Measurements from ENCODE around the gene PGPEP1. TPM values are rescaled to one million over a fixed set of nuclear protein-coding genes. Genes with fewer than 3 reads are reported as not detected.

Gene PGPEP1
- total RNA-seq, 1 donor from 2014 or later, result 5.6 TPM

DNA sequence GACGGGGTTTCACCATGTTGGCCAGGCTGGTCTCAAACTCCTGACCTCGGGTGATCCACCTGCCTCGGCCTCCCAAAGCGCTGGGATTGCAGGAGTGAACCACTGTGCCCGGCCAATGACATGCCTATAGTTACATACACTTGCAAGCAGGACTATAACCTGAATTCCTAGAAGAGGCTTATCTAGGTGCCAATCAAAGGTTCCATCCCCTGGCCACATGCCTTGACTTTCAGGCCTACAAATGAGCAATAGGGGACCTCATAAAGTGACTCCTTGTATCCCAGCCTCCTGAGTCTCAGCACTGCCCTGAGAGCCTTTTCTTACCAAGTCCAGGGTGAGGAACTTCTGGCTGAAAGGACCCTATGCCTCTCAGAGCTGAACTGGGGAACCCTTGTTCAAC, 13.6 kb upstream of the PGPEP1 start:
- TF ChIP-seq, protein P1, sequence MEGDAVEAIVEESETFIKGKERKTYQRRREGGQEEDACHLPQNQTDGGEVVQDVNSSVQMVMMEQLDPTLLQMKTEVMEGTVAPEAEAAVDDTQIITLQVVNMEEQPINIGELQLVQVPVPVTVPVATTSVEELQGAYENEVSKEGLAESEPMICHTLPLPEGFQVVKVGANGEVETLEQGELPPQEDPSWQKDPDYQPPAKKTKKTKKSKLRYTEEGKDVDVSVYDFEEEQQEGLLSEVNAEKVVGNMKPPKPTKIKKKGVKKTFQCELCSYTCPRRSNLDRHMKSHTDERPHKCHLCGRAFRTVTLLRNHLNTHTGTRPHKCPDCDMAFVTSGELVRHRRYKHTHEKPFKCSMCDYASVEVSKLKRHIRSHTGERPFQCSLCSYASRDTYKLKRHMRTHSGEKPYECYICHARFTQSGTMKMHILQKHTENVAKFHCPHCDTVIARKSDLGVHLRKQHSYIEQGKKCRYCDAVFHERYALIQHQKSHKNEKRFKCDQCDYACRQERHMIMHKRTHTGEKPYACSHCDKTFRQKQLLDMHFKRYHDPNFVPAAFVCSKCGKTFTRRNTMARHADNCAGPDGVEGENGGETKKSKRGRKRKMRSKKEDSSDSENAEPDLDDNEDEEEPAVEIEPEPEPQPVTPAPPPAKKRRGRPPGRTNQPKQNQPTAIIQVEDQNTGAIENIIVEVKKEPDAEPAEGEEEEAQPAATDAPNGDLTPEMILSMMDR (IDR thresholded peaks at IDR 0.05), result no peak
- POLR2A ChIA-PET, result interaction anchor here (21.9 kb wide), 1 partner anchor 49 kb away, joined by 857 read pairs; the partner anchor contains the start of genes IQCN and JUND
- CTCF ChIA-PET, result interaction anchor here (1.0 to 10.0 kb wide), 5 partner anchors 34 to 72 kb away, joined by 3 to 238 read pairs (median 5); partner anchors contain the start of gene JUND
- ATAC-seq (ENCODE audit: low read depth) (no peak), DNase-seq (no peak)
- H3K4me1 Mint-ChIP-seq, result peaks cover 26% of the 10 kb centered on the region
- intact Hi-C loops (cut with micrococcal nuclease), result no loop called here
- H3K27me3 Mint-ChIP-seq, result peaks cover 6% of the 10 kb centered on the region
- no peaks in the 10 kb centered on the region for H3K9me3 Mint-ChIP-seq
- H3K27ac Mint-ChIP-seq, result no peak overlapping the region
- no peak overlapping the region for H3K4me3 Mint-ChIP-seq
- no peaks in the 10 kb centered on the region for H3K36me3 Mint-ChIP-seq (ENCODE audit: low read depth)

DNA sequence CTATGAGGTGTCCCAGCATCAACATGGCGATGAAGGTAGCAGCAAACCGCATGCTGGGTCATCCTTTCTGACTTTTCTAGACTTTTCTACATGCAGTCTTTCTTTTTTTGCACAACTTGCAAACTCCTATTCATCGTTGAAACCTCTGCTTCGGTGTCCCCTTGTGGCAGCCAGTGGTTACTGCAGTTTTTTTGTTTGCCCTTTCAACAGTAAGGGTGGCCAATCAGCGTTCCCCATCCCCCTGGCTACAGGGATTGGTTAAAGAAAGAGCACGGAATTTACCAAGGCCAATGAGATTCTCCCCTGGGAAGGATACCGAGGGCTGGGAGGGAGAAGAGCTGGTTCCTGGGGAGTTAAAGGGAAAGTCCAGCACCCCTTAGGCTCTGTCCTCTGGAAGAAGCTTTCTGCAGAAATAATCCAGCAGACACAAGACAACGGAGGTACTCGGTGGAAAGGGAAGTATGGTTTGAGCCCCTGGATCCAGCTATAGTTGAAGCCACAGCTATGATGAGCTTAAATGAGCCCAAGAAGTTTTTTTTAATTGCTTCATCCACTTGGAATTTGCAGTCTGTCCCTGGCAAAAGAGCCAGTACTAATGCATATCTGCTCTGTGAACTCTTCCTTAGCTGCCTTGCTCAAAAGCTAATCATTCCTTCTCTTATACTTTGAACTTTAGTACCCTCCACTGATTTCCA, 11.9 kb upstream of the PGPEP1 start:
- H3K27ac Mint-ChIP-seq, result peak overlapping the region; percentile 20
- H3K9me3 Mint-ChIP-seq, result no peaks in the 10 kb centered on the region
- TF ChIP-seq, protein P1 (IDR thresholded peaks at IDR 0.05), result peak; percentile 53
- ChIA-PET CTCF (interaction anchor here (0.7 to 10.0 kb wide), 16 partner anchors 10 to 458 kb away, joined by 3 to 238 read pairs (median 6); partner anchors contain the start of genes IQCN, JUND, MPV17L2 and SSBP4), POLR2A (interaction anchor here (0.5 to 21.9 kb wide), 13 partner anchors 9 to 1102 kb away, joined by 3 to 857 read pairs (median 5); partner anchors contain the start of genes IQCN and JUND)
- DNase-seq (peak; percentile 56), ATAC-seq (ENCODE audit: low read depth) (peak; percentile 98)
- H3K27me3 Mint-ChIP-seq, result peaks cover 8% of the 10 kb centered on the region
- intact Hi-C loops (cut with micrococcal nuclease), result loop anchor here (1.0 to 2.0 kb wide), 4 partner anchors 49 to 212 kb away; no protein-coding TSS in a partner anchor
- peak overlapping the region; percentile 56 for H3K4me3 Mint-ChIP-seq
- H3K36me3 Mint-ChIP-seq (ENCODE audit: low read depth), result no peaks in the 10 kb centered on the region
- peaks cover 14% of the 10 kb centered on the region for H3K4me1 Mint-ChIP-seq

DNA sequence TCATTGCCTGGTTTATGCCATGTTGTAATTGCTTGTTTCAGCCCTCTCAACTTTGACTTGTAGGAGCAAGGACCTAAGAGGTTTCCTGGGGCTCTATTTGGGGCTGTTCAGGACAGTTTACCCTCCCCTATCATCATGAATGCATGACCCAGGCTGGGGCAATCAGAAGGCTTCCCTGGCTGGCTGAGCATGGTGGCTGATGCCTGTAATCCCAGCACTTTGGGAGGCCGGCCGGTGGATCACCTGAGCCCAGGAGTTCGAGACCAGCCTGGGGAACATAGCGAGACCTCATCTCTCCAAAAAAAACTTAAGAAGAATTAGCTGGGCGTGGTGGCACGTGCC, 11.4 kb upstream of the PGPEP1 start:
- CTCF ChIA-PET, result interaction anchor here (0.7 to 10.0 kb wide), 17 partner anchors 10 to 459 kb away, joined by 3 to 238 read pairs (median 6); partner anchors contain the start of genes IQCN, JUND, MPV17L2 and SSBP4
- Mint-ChIP-seq H3K4me1 (peaks cover 9% of the 10 kb centered on the region), H3K27ac (no peak overlapping the region), H3K36me3 (ENCODE audit: low read depth) (no peaks in the 10 kb centered on the region), H3K27me3 (peaks cover 9% of the 10 kb centered on the region), H3K4me3 (no peak overlapping the region), H3K9me3 (no peaks in the 10 kb centered on the region)
- TF ChIP-seq, protein P1 (IDR thresholded peaks at IDR 0.05), result no peak
- DNase-seq, result no peak
- POLR2A ChIA-PET, result interaction anchor here (0.7 to 21.9 kb wide), 11 partner anchors 9 to 315 kb away, joined by 3 to 857 read pairs (median 5); partner anchors contain the start of genes IQCN and JUND
- ATAC-seq (ENCODE audit: low read depth), result no peak
- intact Hi-C loops (cut with micrococcal nuclease), result loop anchor here (2.0 kb wide), 1 partner anchor 212 kb away; no protein-coding TSS in a partner anchor

DNA sequence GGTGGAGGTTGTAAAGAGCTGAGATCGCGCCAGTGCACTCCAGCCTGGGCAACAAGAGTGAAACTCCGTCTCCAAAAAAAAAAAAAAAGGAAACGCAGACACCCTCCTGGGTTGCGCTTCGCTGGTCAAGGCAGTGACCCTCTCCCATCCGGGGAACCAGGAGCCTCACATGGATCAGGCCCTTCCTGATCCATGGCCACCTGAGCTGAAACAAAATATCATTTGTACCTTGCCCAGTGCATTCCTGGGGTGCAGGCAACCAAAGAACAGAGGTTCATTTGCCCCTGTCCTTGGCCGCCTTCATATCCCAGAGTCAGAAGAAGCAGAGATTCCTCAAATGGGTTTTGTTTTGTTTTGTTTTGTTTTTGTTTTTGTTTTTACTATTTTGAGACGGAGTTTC, 9.5 kb upstream of the PGPEP1 start:
- H3K4me3 Mint-ChIP-seq, result no peak overlapping the region
- H3K27me3 Mint-ChIP-seq, result peaks cover 16% of the 10 kb centered on the region
- H3K4me1 Mint-ChIP-seq, result peaks cover 7% of the 10 kb centered on the region
- intact Hi-C loops (cut with micrococcal nuclease), result no loop called here
- H3K36me3 Mint-ChIP-seq (ENCODE audit: low read depth), result no peaks in the 10 kb centered on the region
- H3K9me3 Mint-ChIP-seq, result no peaks in the 10 kb centered on the region
- ChIA-PET CTCF (interaction anchor here (1.0 to 10.0 kb wide), 4 partner anchors 11 to 80 kb away, joined by 3 to 238 read pairs (median 6); partner anchors contain the start of gene JUND), POLR2A (interaction anchor here (0.7 to 21.9 kb wide), 3 partner anchors 53 to 223 kb away, joined by 4 to 857 read pairs (median 5); partner anchors contain the start of genes IQCN and JUND)
- DNase-seq (no peak), ATAC-seq (ENCODE audit: low read depth) (no peak)
- no peak overlapping the region for H3K27ac Mint-ChIP-seq
- TF ChIP-seq, protein P1 (IDR thresholded peaks at IDR 0.05), result no peak

All from activated B cell treated with CpG ODN at 0.5 μM for 24 hours (primary cell).